Activated T-cell treated with anti-CD3 and anti-CD28 coated beads for 4 hours (primary cell): ENCODE data around the gene UBP1.
A peak's percentile ranks its signal among the peaks of the same experiment; 100 is the strongest.
"Not testable (repeated sequence)": the region's sequence is repeated elsewhere in the genome, so short reads cannot be mapped to it uniquely, and the experiment has no call there.

Source experiments
- DNase-seq: peaks from one replicate; pipeline ENCODE4 v3.0.0-alpha.2; 2020

Gene UBP1

GRCh38 chr3:33440328-33441224 is at the start of gene UBP1:
TSS of gene UBP1 (minus strand) at chr3:33440405. CDS start at chr3:33439848, 557 bp downstream.
- peak; percentile 86 for DNase-seq

GRCh38 chr3:33488683-33489082 is 48.5 kb upstream of the UBP1 start:
- DNase-seq: no peak

GRCh38 chr3:33488246-33488645 is 48.0 kb upstream of the UBP1 start:
- DNase-seq: no peak

- no peak for DNase-seq
Observed at GRCh38 chr3:33482111-33482521, 41.9 kb upstream of the UBP1 start.

- no peak for DNase-seq
Observed at GRCh38 chr3:33474896-33475295, 34.7 kb upstream of the UBP1 start.

- DNase-seq: no peak
Observed at GRCh38 chr3:33473813-33474212, 33.6 kb upstream of the UBP1 start.

GRCh38 chr3:33467786-33468185 is 27.6 kb upstream of the UBP1 start:
- no peak for DNase-seq

- DNase-seq: no peak
Observed at GRCh38 chr3:33461097-33461496, 20.9 kb upstream of the UBP1 start.

GRCh38 chr3:33459577-33459976 is 19.4 kb upstream of the UBP1 start:
- not testable (repeated sequence) for DNase-seq

GRCh38 chr3:33458446-33458845 is 18.2 kb upstream of the UBP1 start:
- no peak for DNase-seq

GRCh38 chr3:33456756-33457155 is 16.6 kb upstream of the UBP1 start:
- no peak for DNase-seq

GRCh38 chr3:33453331-33453761 is 13.1 kb upstream of the UBP1 start:
- no peak for DNase-seq

GRCh38 chr3:33451994-33452393 is 11.8 kb upstream of the UBP1 start:
- not testable (repeated sequence) for DNase-seq

GRCh38 chr3:33447958-33448357 is 7.8 kb upstream of the UBP1 start:
- DNase-seq: no peak

GRCh38 chr3:33447256-33447625 is 7.0 kb upstream of the UBP1 start:
- not testable (repeated sequence) for DNase-seq

GRCh38 chr3:33442190-33442589 is 2.0 kb upstream of the UBP1 start:
- no peak for DNase-seq

GRCh38 chr3:33441225-33441976 is 1.2 kb upstream of the UBP1 start:
- no peak for DNase-seq

GRCh38 chr3:33439546-33440327 is 468 bp downstream of the UBP1 start:
- peak; percentile 13 for DNase-seq

- DNase-seq: no peak
Observed at GRCh38 chr3:33438881-33439545, 1.2 kb downstream of the UBP1 start.

GRCh38 chr3:33438284-33438668 is 1.9 kb downstream of the UBP1 start:
- no peak for DNase-seq

GRCh38 chr3:33437556-33438283 is 2.5 kb downstream of the UBP1 start:
- no peak for DNase-seq

GRCh38 chr3:33433843-33434242 is 6.4 kb downstream of the UBP1 start:
- no peak for DNase-seq
